Measurements from ENCODE around the gene PKP1.

Gene PKP1

DNA sequence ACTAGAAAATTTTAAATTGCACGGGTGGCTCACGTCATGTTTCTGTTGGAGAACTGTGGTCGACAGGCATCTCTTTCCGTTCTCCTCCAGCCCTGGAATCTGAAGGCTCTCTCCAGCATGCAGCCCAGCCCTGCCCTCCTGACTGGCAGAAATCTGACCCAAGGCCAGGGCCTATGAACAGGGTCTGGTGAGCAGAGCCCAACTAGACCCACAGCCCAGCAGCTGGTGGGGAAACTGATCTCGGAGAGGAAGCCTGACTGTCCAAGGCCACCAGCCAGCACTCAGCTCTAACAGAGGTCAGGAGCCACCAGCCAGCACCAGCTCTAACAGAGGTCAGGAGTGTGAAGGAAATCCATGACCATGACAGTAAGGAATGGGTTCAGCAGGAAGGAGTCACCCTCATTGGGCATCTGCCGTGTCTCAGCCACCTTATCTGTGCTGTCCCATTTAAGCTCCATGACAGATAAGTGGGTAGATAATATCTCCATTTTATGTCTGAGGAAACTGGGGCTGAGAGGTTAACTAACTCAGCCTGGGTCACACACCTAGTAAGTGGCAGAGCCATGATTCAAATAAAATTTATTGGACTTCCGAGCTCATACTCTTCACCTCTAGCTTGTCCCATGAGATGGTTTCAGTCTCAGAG, 20.2 kb upstream of the PKP1 start:
- no peaks in the 10 kb centered on the region for H3K9me2 ChIP-seq (replicated peaks; ENCODE audit: control insufficient read depth, low read length)
- H3K4me1 ChIP-seq (ENCODE audit: control insufficient read depth, low read length) = no peaks in the 10 kb centered on the region
- no peaks in the 10 kb centered on the region for H3K36me3 ChIP-seq (ENCODE audit: control insufficient read depth, low read length)
- H4K20me1 ChIP-seq (ENCODE audit: control insufficient read depth, insufficient read depth, low read depth, low read length) = no peaks in the 10 kb centered on the region
- H3K4me3 ChIP-seq (ENCODE audit: low read length) = no peak overlapping the region
- H3F3A ChIP-seq (ENCODE audit: control insufficient read depth, insufficient read depth) = no peaks in the 10 kb centered on the region
- H3K4me2 ChIP-seq (ENCODE audit: low read length) = no peak overlapping the region
- TF ChIP-seq CTCF (IDR thresholded peaks at IDR 0.05; ENCODE audit: low read depth, low read length, poor library complexity, severe bottlenecking) (no peak), EZH2phosphoT487 (IDR thresholded peaks at IDR 0.05; ENCODE audit: borderline replicate concordance, low read length) (no peak)
- H3K27me3 ChIP-seq (ENCODE audit: control insufficient read depth, low read length) = peaks cover 17% of the 10 kb centered on the region
- no peak overlapping the region for H3K27ac ChIP-seq (ENCODE audit: low read depth, low read length)
- H3K79me2 ChIP-seq (ENCODE audit: control insufficient read depth, low read length) = no peaks in the 10 kb centered on the region
- H3K9me3 ChIP-seq (ENCODE audit: control insufficient read depth, insufficient read depth, low read length) = no peaks in the 10 kb centered on the region

- no peaks in the 10 kb centered on the region for H4K20me1 ChIP-seq (ENCODE audit: control insufficient read depth, insufficient read depth, low read depth, low read length)
- no peaks in the 10 kb centered on the region for H3K79me2 ChIP-seq (ENCODE audit: control insufficient read depth, low read length)
- no peak overlapping the region for H3K27ac ChIP-seq (ENCODE audit: low read depth, low read length)
- H3K27me3 ChIP-seq (ENCODE audit: control insufficient read depth, low read length) = peaks cover 18% of the 10 kb centered on the region
- no peak for TF ChIP-seq CTCF (IDR thresholded peaks at IDR 0.05; ENCODE audit: low read depth, low read length, poor library complexity, severe bottlenecking)
- TF ChIP-seq EZH2phosphoT487 (IDR thresholded peaks at IDR 0.05; ENCODE audit: borderline replicate concordance, low read length) = no peak
- H3K9me2 ChIP-seq (replicated peaks; ENCODE audit: control insufficient read depth, low read length) = no peaks in the 10 kb centered on the region
- no peaks in the 10 kb centered on the region for H3F3A ChIP-seq (ENCODE audit: control insufficient read depth, insufficient read depth)
- H3K4me2 ChIP-seq (ENCODE audit: low read length) = no peak overlapping the region
- H3K4me3 ChIP-seq (ENCODE audit: low read length) = no peak overlapping the region
- H3K9me3 ChIP-seq (ENCODE audit: control insufficient read depth, insufficient read depth, low read length) = no peaks in the 10 kb centered on the region
- no peaks in the 10 kb centered on the region for H3K36me3 ChIP-seq (ENCODE audit: control insufficient read depth, low read length)
- H3K4me1 ChIP-seq (ENCODE audit: control insufficient read depth, low read length) = no peaks in the 10 kb centered on the region
These were observed 19.2 kb upstream of the PKP1 start for GRCh38 chr1:201264072-201264471.

GRCh38 chr1:201264554-201264953, 18.8 kb upstream of the PKP1 start:
- H3K4me3 ChIP-seq (ENCODE audit: low read length) = no peak overlapping the region
- no peaks in the 10 kb centered on the region for H3K36me3 ChIP-seq (ENCODE audit: control insufficient read depth, low read length)
- no peaks in the 10 kb centered on the region for H3F3A ChIP-seq (ENCODE audit: control insufficient read depth, insufficient read depth)
- no peaks in the 10 kb centered on the region for H3K9me3 ChIP-seq (ENCODE audit: control insufficient read depth, insufficient read depth, low read length)
- no peaks in the 10 kb centered on the region for H3K4me1 ChIP-seq (ENCODE audit: control insufficient read depth, low read length)
- TF ChIP-seq EZH2phosphoT487 (IDR thresholded peaks at IDR 0.05; ENCODE audit: borderline replicate concordance, low read length) (no peak), CTCF (IDR thresholded peaks at IDR 0.05; ENCODE audit: low read depth, low read length, poor library complexity, severe bottlenecking) (no peak)
- no peak overlapping the region for H3K4me2 ChIP-seq (ENCODE audit: low read length)
- H3K79me2 ChIP-seq (ENCODE audit: control insufficient read depth, low read length) = no peaks in the 10 kb centered on the region
- H4K20me1 ChIP-seq (ENCODE audit: control insufficient read depth, insufficient read depth, low read depth, low read length) = no peaks in the 10 kb centered on the region
- H3K27me3 ChIP-seq (ENCODE audit: control insufficient read depth, low read length) = peaks cover 18% of the 10 kb centered on the region
- no peaks in the 10 kb centered on the region for H3K9me2 ChIP-seq (replicated peaks; ENCODE audit: control insufficient read depth, low read length)
- no peak overlapping the region for H3K27ac ChIP-seq (ENCODE audit: low read depth, low read length)

Data from DOHH2 (cell line).